Mammary epithelial cell (primary cell): ENCODE results near the gene TCERG1L.

Experiments
- EZH2 ChIP-seq: IDR thresholded peaks from 2 replicates; pipeline ENCODE4 v1.6.1; 2012; ENCODE audit warnings: low read length, inconsistent platforms, borderline replicate concordance
- TF ChIP-seq, protein P1 (sequence below), 2 donors: IDR thresholded peaks in 1 of 2; conservative IDR thresholded peaks in 1 of 2; 2 replicates each; pipeline ENCODE4 v1.5.1; 2011 to 2012; ENCODE audit warnings: inconsistent platforms in 2 of 2, low read length in 2 of 2, mild to moderate bottlenecking in 2 of 2, control low read depth in 1 of 2, low read depth in 1 of 2; ENCODE audit not compliant: insufficient read depth in 1 of 2; ENCODE audit errors: extremely low read depth in 1 of 2

DNA sequence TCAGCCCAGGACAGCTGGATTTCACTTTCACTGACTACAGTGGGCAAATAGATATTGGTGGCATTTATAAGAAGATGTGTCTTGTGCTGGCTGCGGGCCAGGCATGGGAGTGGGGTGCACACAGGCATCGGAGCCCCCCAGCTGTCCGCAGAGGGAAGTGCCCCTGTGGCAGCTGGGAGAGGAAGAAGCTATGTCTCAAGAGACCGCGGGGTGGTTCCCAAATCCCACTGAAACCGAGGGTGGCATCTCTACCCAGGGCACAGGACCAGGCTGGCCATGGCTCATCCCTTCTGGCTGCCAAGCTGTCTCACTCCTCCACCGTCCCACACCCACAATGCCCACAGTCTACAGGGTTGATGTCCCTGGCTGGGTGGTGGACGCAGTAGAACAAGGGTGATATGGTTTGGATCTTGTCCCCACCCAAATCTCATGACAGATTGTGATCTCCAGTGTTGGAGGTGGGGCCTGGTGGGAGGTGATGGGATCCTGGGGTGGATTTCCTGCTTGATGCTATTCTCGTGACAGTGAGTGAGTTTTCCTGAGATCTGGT lies 94.8 kb downstream of the TCERG1L start:
- TF ChIP-seq, protein P1, sequence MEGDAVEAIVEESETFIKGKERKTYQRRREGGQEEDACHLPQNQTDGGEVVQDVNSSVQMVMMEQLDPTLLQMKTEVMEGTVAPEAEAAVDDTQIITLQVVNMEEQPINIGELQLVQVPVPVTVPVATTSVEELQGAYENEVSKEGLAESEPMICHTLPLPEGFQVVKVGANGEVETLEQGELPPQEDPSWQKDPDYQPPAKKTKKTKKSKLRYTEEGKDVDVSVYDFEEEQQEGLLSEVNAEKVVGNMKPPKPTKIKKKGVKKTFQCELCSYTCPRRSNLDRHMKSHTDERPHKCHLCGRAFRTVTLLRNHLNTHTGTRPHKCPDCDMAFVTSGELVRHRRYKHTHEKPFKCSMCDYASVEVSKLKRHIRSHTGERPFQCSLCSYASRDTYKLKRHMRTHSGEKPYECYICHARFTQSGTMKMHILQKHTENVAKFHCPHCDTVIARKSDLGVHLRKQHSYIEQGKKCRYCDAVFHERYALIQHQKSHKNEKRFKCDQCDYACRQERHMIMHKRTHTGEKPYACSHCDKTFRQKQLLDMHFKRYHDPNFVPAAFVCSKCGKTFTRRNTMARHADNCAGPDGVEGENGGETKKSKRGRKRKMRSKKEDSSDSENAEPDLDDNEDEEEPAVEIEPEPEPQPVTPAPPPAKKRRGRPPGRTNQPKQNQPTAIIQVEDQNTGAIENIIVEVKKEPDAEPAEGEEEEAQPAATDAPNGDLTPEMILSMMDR (conservative IDR thresholded peaks at IDR 0.05 in 1 of 2, IDR thresholded peaks at IDR 0.05 in 1 of 2; ENCODE audit: extremely low read depth in 1 of 2, insufficient read depth in 1 of 2, low read depth in 1 of 2, low read length in 2 of 2) = no peak
- no peak for TF ChIP-seq EZH2
